Heart left ventricle (tissue), 16 donors: Measurements from ENCODE around the gene PDE11A. TPM values are rescaled to one million over a fixed set of nuclear protein-coding genes. Genes with fewer than 3 reads are reported as not detected.

Experiments
- ATAC-seq, 4 donors: fragments of 200-7000 bp; cut with Tn5 transposase; one replicate each; pipeline ENCODE4 v1.9.1; 2020 to 2022; ENCODE audit warnings: moderate library complexity in 4 of 4, mild to moderate bottlenecking in 3 of 4, moderate number of reproducible peaks in 1 of 4
- DNase-seq, 5 donors: peaks; one replicate each; pipeline ENCODE4 v3.0.0-alpha.2; 2020
- H3K27ac ChIP-seq, 12 donors: fragments of 200-600 bp; sonication (generic) in 4 of 12; one replicate each; pipeline versions ENCODE4 v1.5.0 to v1.8.0; 2016 to 2022; ENCODE audit warnings: mild to moderate bottlenecking in 2 of 12
- H3K27me3 ChIP-seq, 9 donors: fragments of 200-600 bp; sonication (generic) in 2 of 9; one replicate each; pipeline versions ENCODE4 v1.5.1 to v1.8.0; 2016 to 2022; ENCODE audit warnings: mild to moderate bottlenecking in 3 of 9
- H3K36me3 ChIP-seq, 9 donors: fragments of 200-600 bp; sonication (generic) in 2 of 9; one replicate each; pipeline versions ENCODE4 v1.5.0 to v1.8.0; 2018 to 2022; ENCODE audit warnings: mild to moderate bottlenecking in 2 of 9
- H3K4me1 ChIP-seq, 12 donors: fragments of 200-600 bp; sonication (generic) in 4 of 12; one replicate each; pipeline versions ENCODE4 v1.5.0 to v1.8.0; 2016 to 2022; ENCODE audit warnings: mild to moderate bottlenecking in 3 of 12
- H3K4me3 ChIP-seq, 12 donors: fragments of 200-600 bp; sonication (generic) in 4 of 12; one replicate each; pipeline versions ENCODE4 v1.5.0 to v1.8.0; 2017 to 2022; ENCODE audit warnings: mild to moderate bottlenecking in 9 of 12, moderate library complexity in 4 of 12
- H3K9me3 ChIP-seq, 12 donors: fragments of 200-600 bp; sonication (generic) in 4 of 12; one replicate each; pipeline versions ENCODE4 v1.5.0 to v1.8.0; 2016 to 2022; ENCODE audit warnings: mild to moderate bottlenecking in 1 of 12
- POLR2A ChIP-seq, 2 donors: fragments of 450-650 bp; IDR thresholded peaks; one replicate each; pipeline ENCODE4 v1.6.1; 2017; ENCODE audit warnings: antibody characterized with exemption in 2 of 2, mild to moderate bottlenecking in 2 of 2, moderate library complexity in 2 of 2
- WGBS, 4 donors: extraction: QIAGEN DNeasy Blood & Tissue Kit in 2 of 4; methylation state at CpG; one replicate each; pipeline versions ENCODE4 v1.1.5 to v1.1.7; 2013 to 2018; 5-methylcytosine and 5-hydroxymethylcytosine counted together
- intact Hi-C, 10 donors: fragments of 100-400 bp; cut with DNase I; formaldehyde crosslinking; loops; one replicate each; pipeline versions ENCODE4 v1.11.1 to v1.14.2; 2022
- polyA plus RNA-seq, 2 donors: library from polyadenylated mRNA; stranded (reverse); fragments of 200-250 nt; gene quantifications; one replicate each; pipeline ENCODE4 v1.2.3, GENCODE V29; 2013
- total RNA-seq, 9 donors: library from RNA; depleted of rRNA in 2 of 9; stranded (reverse); fragments of >200 nt in 2 of 9; fragmentation: NEBNext Ultra II Directional in 3 of 9; extraction: Animal tissue kit (Norgen Biotek cat#: 25700) in 3 of 9; gene quantifications; one replicate each; pipeline versions ENCODE4 v1.1.0 to v1.2.4, GENCODE V29; 2016 to 2023
- TF ChIP-seq, protein P1 (sequence below), 12 donors: fragments of 200-600 bp; sonication (generic) in 4 of 12; IDR thresholded peaks; one replicate each; pipeline versions ENCODE4 v1.5.0 to v1.8.0; 2018 to 2022; ENCODE audit warnings: antibody characterized with exemption in 12 of 12, mild to moderate bottlenecking in 5 of 12
- donor health status: ischemic (EF 13 %, LVEDD 7.1; RV severe dilation, severe dysfunction).
- donor health status: healthy with polysubstance abuse.
- donor health status: DM: no; HTN: yes; CAD: no.
- donor health status: DM: no; HTN: no; CAD: no.
- donor health status: ischemic (EF 25% LVEDD 6.9; RV normal size, moderate dysfunction).
- donor health status: ischemic (EF 25% LVEDD 5.7; RV mildly dilated, moderate dysfunction).
- donor health status: healthy.
- donor health status: DM: yes; HTN: yes; CAD: no.
- donor health status: ischemic (EF 35%, LVEDD 5.7; RV mildly dilated, moderate dysfunction).
- donor health status: nonischemic (EF 11% LVEDD 7.7; RV severe dilation, severe dysfunction).
- donor health status: DM: yes; HTN: yes; CAD: no.
- donor health status: PGD.
- donor health status: ischemic (EF 29% LVEDD 5.4; RV normal size, mild dysfunction).
- donor health status: nonischemic (EF 23%, LVEDD 6.1; RV moderate dilation, normal function).

PDE11A gene
- total and polyA plus RNA-seq, 11 donors: 0.24 to 2.9 (median 0.88) TPM

DNA sequence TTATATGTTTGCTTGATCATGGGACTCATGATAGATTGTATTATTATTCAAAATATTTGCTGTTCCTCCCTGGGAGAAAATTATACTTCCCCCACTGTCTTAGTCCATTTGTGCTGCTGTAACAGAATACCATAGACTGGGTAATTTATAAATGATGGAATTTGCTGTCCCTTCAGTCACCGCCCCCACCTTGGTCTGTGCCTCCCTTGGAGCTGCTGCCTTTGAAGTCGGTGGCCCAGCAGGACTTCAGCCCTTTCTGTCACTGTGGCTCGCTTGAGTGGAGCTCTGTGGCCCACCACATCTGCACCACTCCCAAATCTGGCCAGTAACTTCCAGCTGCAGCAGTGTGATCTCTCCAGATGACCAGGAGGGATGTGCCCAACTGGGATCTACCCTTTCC lies 479.2 kb downstream of the PDE11A start:
- H3K27ac ChIP-seq: no peak overlapping the region
- peaks cover under 1 to 9% (median 7%) of the 10 kb centered on the region in 12 donors for H3K4me1 ChIP-seq
- intact Hi-C loops: no loop called here
- H3K36me3 ChIP-seq: no peaks in the 10 kb centered on the region
- ATAC-seq (no peak), DNase-seq (no peak)
- H3K27me3 ChIP-seq: no peaks in the 10 kb centered on the region
- WGBS, 4 donors: 91 to 97% (median 95%) methylated on average over 3 of the region's 3 CpGs
- no peak overlapping the region for H3K4me3 ChIP-seq
- H3K9me3 ChIP-seq: no peaks in the 10 kb centered on the region
- TF ChIP-seq, protein P1, sequence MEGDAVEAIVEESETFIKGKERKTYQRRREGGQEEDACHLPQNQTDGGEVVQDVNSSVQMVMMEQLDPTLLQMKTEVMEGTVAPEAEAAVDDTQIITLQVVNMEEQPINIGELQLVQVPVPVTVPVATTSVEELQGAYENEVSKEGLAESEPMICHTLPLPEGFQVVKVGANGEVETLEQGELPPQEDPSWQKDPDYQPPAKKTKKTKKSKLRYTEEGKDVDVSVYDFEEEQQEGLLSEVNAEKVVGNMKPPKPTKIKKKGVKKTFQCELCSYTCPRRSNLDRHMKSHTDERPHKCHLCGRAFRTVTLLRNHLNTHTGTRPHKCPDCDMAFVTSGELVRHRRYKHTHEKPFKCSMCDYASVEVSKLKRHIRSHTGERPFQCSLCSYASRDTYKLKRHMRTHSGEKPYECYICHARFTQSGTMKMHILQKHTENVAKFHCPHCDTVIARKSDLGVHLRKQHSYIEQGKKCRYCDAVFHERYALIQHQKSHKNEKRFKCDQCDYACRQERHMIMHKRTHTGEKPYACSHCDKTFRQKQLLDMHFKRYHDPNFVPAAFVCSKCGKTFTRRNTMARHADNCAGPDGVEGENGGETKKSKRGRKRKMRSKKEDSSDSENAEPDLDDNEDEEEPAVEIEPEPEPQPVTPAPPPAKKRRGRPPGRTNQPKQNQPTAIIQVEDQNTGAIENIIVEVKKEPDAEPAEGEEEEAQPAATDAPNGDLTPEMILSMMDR (IDR thresholded peaks at IDR 0.05): no peak
- no peak for TF ChIP-seq POLR2A (IDR thresholded peaks at IDR 0.05)

DNA sequence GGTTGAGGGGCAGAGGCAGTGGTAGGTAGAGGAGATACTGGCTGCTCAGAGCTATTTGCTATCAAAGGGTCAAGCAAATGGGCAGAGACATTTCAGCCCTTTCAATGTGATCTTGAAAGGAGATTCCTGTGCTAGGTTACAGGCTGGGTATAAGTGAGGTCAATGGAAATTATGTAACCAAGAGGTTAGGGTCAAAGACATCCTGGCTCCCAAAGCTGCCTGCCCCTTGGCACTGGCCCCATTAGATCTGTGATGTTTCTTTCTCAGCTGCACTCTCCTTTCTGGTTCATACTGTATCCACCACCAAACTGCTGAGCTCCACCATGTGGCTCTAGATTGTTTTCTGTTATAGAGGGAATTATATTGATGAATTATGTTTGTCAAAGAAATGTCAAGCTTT lies 479.6 kb downstream of the PDE11A start:
- peaks cover 0 to 5% (median 3%) of the 10 kb centered on the region in 12 donors for H3K4me1 ChIP-seq
- intact Hi-C loops: no loop called here
- no peak for TF ChIP-seq POLR2A (IDR thresholded peaks at IDR 0.05)
- TF ChIP-seq, protein P1 (IDR thresholded peaks at IDR 0.05): no peak

DNA sequence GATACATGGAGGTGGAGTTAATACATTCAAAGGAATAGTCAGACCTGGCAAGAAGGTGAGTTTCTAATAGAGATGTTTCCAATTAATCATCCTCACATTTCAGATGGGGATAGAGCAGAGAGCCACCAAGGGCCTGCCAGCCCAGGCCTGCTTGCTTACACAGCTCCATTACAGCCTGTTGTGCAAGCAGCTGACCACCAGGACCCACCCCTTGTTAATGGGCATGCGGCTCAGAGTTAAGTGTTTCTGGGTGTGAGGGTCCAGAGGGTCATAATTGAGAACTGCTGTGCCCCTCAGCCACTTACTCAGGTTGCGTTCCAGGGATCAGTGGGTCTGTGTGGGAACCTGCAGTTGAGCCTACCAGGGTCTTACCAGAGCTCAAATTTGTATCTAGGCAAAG lies 480.2 kb downstream of the PDE11A start:
- no peaks in the 10 kb centered on the region for H3K9me3 ChIP-seq
- H3K36me3 ChIP-seq: no peaks in the 10 kb centered on the region
- TF ChIP-seq POLR2A (IDR thresholded peaks at IDR 0.05): no peak
- TF ChIP-seq, protein P1 (IDR thresholded peaks at IDR 0.05): no peak
- no peaks in the 10 kb centered on the region for H3K4me1 ChIP-seq
- 86 to 100% (median 93%) methylated on average over 2 of the region's 2 CpGs for WGBS, 4 donors
- H3K27me3 ChIP-seq: no peaks in the 10 kb centered on the region
- DNase-seq (no peak), ATAC-seq (no peak)
- H3K4me3 ChIP-seq: no peak overlapping the region
- no peak overlapping the region for H3K27ac ChIP-seq
- intact Hi-C loops: no loop called here

More for the DNA sequence above, 479.6 kb downstream of the PDE11A start:
- ATAC-seq (no peak), DNase-seq (no peak)
- H3K9me3 ChIP-seq: no peaks in the 10 kb centered on the region
- no peak overlapping the region for H3K27ac ChIP-seq
- H3K4me3 ChIP-seq: no peak overlapping the region
- H3K36me3 ChIP-seq: no peaks in the 10 kb centered on the region
- no peaks in the 10 kb centered on the region for H3K27me3 ChIP-seq

DNA sequence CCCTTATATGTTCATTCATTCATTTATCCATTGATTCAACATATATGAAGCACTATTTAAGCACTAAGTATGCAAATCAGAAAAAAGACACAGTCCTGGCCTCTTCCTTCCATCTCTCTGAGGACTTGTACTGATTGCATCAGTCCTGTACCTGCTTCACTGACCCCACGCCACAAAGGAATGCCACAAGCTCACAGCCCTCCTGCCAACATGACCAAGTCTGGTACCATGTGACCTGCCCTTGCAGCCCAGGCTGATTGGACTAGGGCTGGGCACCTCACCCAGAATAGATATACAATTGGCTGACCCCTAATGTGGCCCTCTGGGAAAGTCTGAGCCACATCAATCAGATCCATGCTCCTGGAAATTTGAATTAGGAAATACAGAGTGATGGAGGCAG lies 483.4 kb downstream of the PDE11A start:
- intact Hi-C loops: no loop called here

More for the DNA sequence above, 483.4 kb downstream of the PDE11A start:
- no peak for ATAC-seq
- Histone ChIP-seq H3K9me3 (no peaks in the 10 kb centered on the region), H3K27me3 (no peaks in the 10 kb centered on the region), H3K36me3 (no peaks in the 10 kb centered on the region), H3K4me3 (no peak overlapping the region), H3K4me1 (peaks cover 0 to 12% (median 0%) of the 10 kb centered on the region in 12 donors), H3K27ac (no peak overlapping the region)
- WGBS, 4 donors: 56 to 75% (median 67%) methylated on average over 1 of the region's 1 CpG
- no peak for DNase-seq
- TF ChIP-seq, protein P1 (IDR thresholded peaks at IDR 0.05): no peak
- no peak for TF ChIP-seq POLR2A (IDR thresholded peaks at IDR 0.05)
